K562 (cell line): ENCODE measurements around the gene WDR90. TPM values are rescaled to one million over a fixed set of nuclear protein-coding genes. Genes with fewer than 3 reads are reported as not detected.

Experiments
- ATF7 ChIP-seq: fragments of 450-650 bp; IDR thresholded peaks from 2 replicates; pipeline ENCODE4 v1.7.1; 2014; ENCODE audit warnings: mild to moderate bottlenecking, moderate library complexity
- GATAD2B ChIP-seq: fragments of 450-650 bp; IDR thresholded peaks from 2 replicates; pipeline ENCODE4 v1.6.1; 2017; ENCODE audit warnings: mild to moderate bottlenecking, borderline replicate concordance
- IFI16 ChIP-seq: fragments of 250-450 bp; sonication (Bioruptor Pico); IDR thresholded peaks from 2 replicates; pipeline ENCODE4 v2.1.2; 2022; ENCODE audit warnings: mild to moderate bottlenecking, inconsistent platforms
- KLF10 ChIP-seq: fragments of 250-450 bp; sonication (Bioruptor Pico); IDR thresholded peaks from 2 replicates; pipeline ENCODE4 v1.6.1; 2021; ENCODE audit warnings: matching md5 sums
- L3MBTL2 ChIP-seq: fragments of 450-650 bp; IDR thresholded peaks from 2 replicates; pipeline ENCODE4 v1.6.1; 2016; ENCODE audit warnings: mild to moderate bottlenecking, moderate library complexity
- MTA3 ChIP-seq: fragments of 450-650 bp; formaldehyde crosslinking; IDR thresholded peaks from 2 replicates; pipeline ENCODE4 v1.6.1; 2017; ENCODE audit warnings: mild to moderate bottlenecking, borderline replicate concordance
- NONO ChIP-seq, 2 experiments: fragments of 200-400 bp in 1 of 2; fragments of 450-650 bp in 1 of 2; formaldehyde crosslinking in 1 of 2; IDR thresholded peaks; 2 replicates each; pipeline ENCODE4 v1.6.1; 2017; ENCODE audit warnings: low read depth in 2 of 2, mild to moderate bottlenecking in 2 of 2, moderate library complexity in 2 of 2, low read length in 1 of 2
- POLR2G ChIP-seq: fragments of 200-400 bp; formaldehyde crosslinking; IDR thresholded peaks from 2 replicates; pipeline ENCODE4 v1.6.1; 2017; ENCODE audit warnings: low read depth, mild to moderate bottlenecking, antibody characterized with exemption, low read length, moderate library complexity
- RB1 ChIP-seq: fragments of 450-650 bp; IDR thresholded peaks from 2 replicates; pipeline ENCODE4 v1.6.1; 2017; ENCODE audit warnings: low read depth, mild to moderate bottlenecking
- RCOR1 ChIP-seq, 2 experiments: IDR thresholded peaks; 2 replicates each; pipeline ENCODE4 v1.6.1; 2012; ENCODE audit warnings: low read depth in 2 of 2, low read length in 2 of 2, borderline replicate concordance in 1 of 2, improper control_type of control experiment in 1 of 2
- SUPT5H ChIP-seq: fragments of 450-650 bp; IDR thresholded peaks from 2 replicates; pipeline ENCODE4 v1.6.1; 2016
- ZFX ChIP-seq: sonication (generic); formaldehyde crosslinking; IDR thresholded peaks from 2 replicates; pipeline ENCODE4 v1.8.0; 2022; ENCODE audit warnings: mild to moderate bottlenecking, missing genetic modification reagents, moderate library complexity
- ZNF785 ChIP-seq: fragments of 250-450 bp; sonication (Bioruptor Pico); IDR thresholded peaks from 2 replicates; pipeline ENCODE4 v1.4.0; 2020; ENCODE audit warnings: mild to moderate bottlenecking
- polyA plus RNA-seq, 8 experiments: library from polyadenylated mRNA; depleted of rRNA in 4 of 8; stranded (reverse) in 5 of 8; unstranded in 3 of 8; fragments of >200 nt; fragmentation: Nextera tagmentation in 2 of 8; fragmentation: Illumina TruSeq in 1 of 8; extraction: Ambion mirVana in 2 of 8; extraction: Trizol in 1 of 8; gene quantifications; 2 replicates each; pipeline versions ENCODE4 v1.2.1 to v1.2.3, GENCODE V29; 2011 to 2014; ENCODE audit warnings: inconsistent platforms in 1 of 8, missing spikeins in 1 of 8
- total RNA-seq, 7 experiments: library from RNA; depleted of rRNA in 6 of 7; stranded (reverse); fragments of >200 nt in 6 of 7; fragmentation: Illumina TruSeq in 2 of 7; extraction: Trizol in 2 of 7; gene quantifications; 2 replicates each; pipeline versions ENCODE4 v1.2.1 to v1.2.3, GENCODE V29; 2011 to 2021; ENCODE audit warnings: low replicate concordance in 1 of 7
- TF ChIP-seq, protein P1 (sequence below), 2 experiments: IDR thresholded peaks in 1 of 2; conservative IDR thresholded peaks in 1 of 2; 2 replicates each; pipeline ENCODE4 v1.6.1; 2016; ENCODE audit warnings: low read depth in 2 of 2, mild to moderate bottlenecking in 1 of 2, missing compliant biosample characterization in 1 of 2, missing genetic modification characterization in 1 of 2, moderate library complexity in 1 of 2
- TF ChIP-seq, protein P2 (sequence below): fragments of 450-650 bp; conservative IDR thresholded peaks from 2 replicates; pipeline ENCODE4 v1.6.1; 2016; ENCODE audit warnings: missing genetic modification characterization, low read depth, mild to moderate bottlenecking, missing compliant biosample characterization, moderate library complexity
- TF ChIP-seq, protein P3 (sequence below): fragments of 450-650 bp; formaldehyde crosslinking; IDR thresholded peaks from 2 replicates; pipeline ENCODE4 v1.4.0; 2020; ENCODE audit warnings: mild to moderate bottlenecking

Gene WDR90
- total and polyA plus RNA-seq, 9 of the 15 experiments (the other 6 are each of a cell fraction or from before 2014, with no cell fraction given) = 0.44 to 12.6 (median 3.3) TPM

DNA sequence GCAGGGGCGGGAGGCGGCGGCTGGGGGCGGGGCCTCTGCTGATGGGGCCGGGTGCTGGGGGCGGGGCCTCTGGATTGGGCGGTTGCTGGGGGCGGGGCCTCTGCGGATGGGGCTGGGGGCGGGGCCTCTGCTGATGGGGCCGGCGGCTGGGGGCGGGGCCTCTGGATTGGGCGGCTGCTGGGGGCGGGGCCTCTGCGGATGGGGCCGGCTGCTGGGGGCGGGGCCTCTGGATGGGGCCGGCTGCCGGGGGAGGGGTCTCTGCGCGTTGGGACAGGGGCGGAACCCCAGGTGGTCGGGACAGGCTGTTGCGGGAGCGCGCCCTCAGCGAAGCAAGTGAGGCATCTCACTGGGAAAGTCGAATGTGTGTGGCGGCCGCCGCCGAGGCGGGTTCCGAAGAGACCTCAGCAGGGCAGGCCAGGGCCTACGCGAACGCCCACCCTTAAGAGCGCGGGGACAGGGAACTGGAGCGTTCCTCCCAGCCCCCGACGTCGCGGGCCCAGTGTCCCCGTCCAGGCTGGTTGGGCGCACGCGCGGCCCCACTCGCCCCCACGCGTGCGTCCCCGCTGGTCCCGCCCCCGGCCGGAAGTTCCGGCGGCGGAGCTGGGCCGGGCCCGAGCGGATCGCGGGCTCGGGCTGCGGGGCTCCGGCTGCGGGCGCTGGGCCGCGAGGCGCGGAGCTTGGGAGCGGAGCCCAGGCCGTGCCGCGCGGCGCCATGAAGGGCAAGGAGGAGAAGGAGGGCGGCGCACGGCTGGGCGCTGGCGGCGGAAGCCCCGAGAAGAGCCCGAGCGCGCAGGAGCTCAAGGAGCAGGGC, 30.9 kb downstream of the WDR90 start, which contains the start of gene STUB1 (continued):
- TF ChIP-seq, protein P1, sequence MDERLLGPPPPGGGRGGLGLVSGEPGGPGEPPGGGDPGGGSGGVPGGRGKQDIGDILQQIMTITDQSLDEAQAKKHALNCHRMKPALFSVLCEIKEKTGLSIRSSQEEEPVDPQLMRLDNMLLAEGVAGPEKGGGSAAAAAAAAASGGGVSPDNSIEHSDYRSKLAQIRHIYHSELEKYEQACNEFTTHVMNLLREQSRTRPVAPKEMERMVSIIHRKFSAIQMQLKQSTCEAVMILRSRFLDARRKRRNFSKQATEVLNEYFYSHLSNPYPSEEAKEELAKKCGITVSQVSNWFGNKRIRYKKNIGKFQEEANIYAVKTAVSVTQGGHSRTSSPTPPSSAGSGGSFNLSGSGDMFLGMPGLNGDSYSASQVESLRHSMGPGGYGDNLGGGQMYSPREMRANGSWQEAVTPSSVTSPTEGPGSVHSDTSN (CRISPR knock-in tag; IDR thresholded peaks at IDR 0.05; ENCODE audit: low read depth) = no peak
- TF ChIP-seq, protein P1 (tag; conservative IDR thresholded peaks at IDR 0.05; ENCODE audit: low read depth) = no peak
- TF ChIP-seq SUPT5H (peak; percentile 23), ZNF785 (CRISPR knock-in tag) (no peak), L3MBTL2 (peak; percentile 43), RB1 (peak; percentile 51; the same call in 1 of the 2 replicates), NONO (IDR thresholded peaks at IDR 0.05; ENCODE audit: low read depth in 2 of 2, low read length in 1 of 2) (peak in 1 of 2 experiments; percentile 56; a peak in 2 of 4 replicates), IFI16 (CRISPR knock-in tag) (no peak), ZFX (CRISPR knock-in tag) (peak; percentile 68), MTA3 (peak; percentile 65), GATAD2B (peak; percentile 93), POLR2G (peak; percentile 83), RCOR1 (IDR thresholded peaks at IDR 0.05; ENCODE audit: borderline replicate concordance in 1 of 2, low read depth in 2 of 2, low read length in 2 of 2) (0 out of 4 replicates have a peak, but pooled peaks of 1 of the 2 experiments have one; percentile 19), ATF7 (peak; percentile 54), KLF10 (no peak)
- TF ChIP-seq, protein P2, sequence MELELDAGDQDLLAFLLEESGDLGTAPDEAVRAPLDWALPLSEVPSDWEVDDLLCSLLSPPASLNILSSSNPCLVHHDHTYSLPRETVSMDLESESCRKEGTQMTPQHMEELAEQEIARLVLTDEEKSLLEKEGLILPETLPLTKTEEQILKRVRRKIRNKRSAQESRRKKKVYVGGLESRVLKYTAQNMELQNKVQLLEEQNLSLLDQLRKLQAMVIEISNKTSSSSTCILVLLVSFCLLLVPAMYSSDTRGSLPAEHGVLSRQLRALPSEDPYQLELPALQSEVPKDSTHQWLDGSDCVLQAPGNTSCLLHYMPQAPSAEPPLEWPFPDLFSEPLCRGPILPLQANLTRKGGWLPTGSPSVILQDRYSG = no peak
- TF ChIP-seq, protein P3, sequence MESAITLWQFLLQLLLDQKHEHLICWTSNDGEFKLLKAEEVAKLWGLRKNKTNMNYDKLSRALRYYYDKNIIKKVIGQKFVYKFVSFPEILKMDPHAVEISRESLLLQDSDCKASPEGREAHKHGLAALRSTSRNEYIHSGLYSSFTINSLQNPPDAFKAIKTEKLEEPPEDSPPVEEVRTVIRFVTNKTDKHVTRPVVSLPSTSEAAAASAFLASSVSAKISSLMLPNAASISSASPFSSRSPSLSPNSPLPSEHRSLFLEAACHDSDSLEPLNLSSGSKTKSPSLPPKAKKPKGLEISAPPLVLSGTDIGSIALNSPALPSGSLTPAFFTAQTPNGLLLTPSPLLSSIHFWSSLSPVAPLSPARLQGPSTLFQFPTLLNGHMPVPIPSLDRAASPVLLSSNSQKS = no peak
